Subcutaneous adipose tissue (tissue), 4 donors: Measurements from ENCODE around the gene SOWAHC. TPM values are rescaled to one million over a fixed set of nuclear protein-coding genes. Genes with fewer than 3 reads are reported as not detected.

ENCODE experiments used
- CTCF ChIP-seq: fragments of 450-650 bp; IDR thresholded peaks from one replicate; pipeline ENCODE4 v1.5.1; 2016; ENCODE audit warnings: low read depth, mild to moderate bottlenecking, control low read depth, antibody characterized with exemption, moderate library complexity
- total RNA-seq, 4 donors: library from RNA; depleted of rRNA; stranded (reverse); fragments of >200 nt; gene quantifications; one replicate each; pipeline ENCODE4 v1.1.0, GENCODE V29; 2016

The SOWAHC gene
- total RNA-seq, 4 donors from 2014 or later: 9.0 to 14.6 (median 11.3) TPM

- TF ChIP-seq CTCF: no peak
Observed at GRCh38 chr2:109644571-109645275, 30.6 kb downstream of the SOWAHC start.

- no peak for TF ChIP-seq CTCF
Observed at GRCh38 chr2:109645412-109646184, 31.4 kb downstream of the SOWAHC start.

DNA sequence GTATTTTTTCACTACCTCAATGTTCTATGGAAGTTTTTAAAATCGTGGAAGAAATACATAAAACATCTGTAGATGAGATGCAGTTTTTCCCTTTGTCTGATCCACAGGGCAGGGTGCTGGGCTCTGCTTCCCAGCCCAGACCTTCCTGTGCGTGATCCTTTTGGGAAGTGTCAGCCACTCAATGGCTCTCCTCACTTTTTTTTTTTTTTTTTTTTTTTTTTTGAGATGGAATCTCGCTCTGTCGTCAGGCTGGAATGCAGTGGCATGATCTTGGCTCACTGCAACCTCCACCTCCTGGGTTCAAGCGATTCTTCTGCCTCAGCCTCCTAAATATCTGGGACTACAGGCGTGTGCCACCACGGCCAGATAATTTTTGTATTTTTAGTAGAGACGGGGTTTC is 32.8 kb downstream of the SOWAHC start:
- TF ChIP-seq CTCF: no peak

DNA sequence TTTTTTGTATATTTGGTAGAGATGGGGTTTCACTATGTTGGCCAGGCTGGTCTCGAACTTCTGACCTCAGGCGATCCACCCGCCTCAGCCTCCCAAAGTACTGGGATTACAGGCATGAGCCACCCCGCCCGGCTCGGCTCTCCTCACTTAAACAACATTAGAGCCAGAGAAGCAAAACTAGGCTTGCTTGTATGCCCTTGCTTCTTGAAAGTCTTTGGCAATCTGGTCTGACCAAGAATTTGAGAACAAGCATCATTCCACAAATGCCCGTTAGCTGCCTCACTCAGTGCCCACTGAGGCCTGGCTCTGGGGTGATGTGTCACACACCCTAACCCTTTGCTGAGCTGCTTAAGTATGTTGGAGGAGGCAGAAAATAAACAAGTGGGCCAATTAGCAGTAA is 33.5 kb downstream of the SOWAHC start:
- TF ChIP-seq CTCF: no peak

- no peak for TF ChIP-seq CTCF
Observed at GRCh38 chr2:109648041-109648527, 33.9 kb downstream of the SOWAHC start.

- no peak for TF ChIP-seq CTCF
Observed at GRCh38 chr2:109649736-109650695, 35.9 kb downstream of the SOWAHC start.
